Measurements from ENCODE around the gene MLN. TPM values are rescaled to one million over a fixed set of nuclear protein-coding genes. Genes with fewer than 3 reads are reported as not detected.

The MLN gene
- total RNA-seq, 1 donor from 2014 or later, result not detected

GRCh38 chr6:33790379-33790778, 13.4 kb downstream of the MLN start:
- no peak for DNase-seq (ENCODE audit: low spot score)

- no peak for DNase-seq (ENCODE audit: low spot score)
These were observed 14.3 kb downstream of the MLN start for GRCh38 chr6:33789550-33789895.

- peak; percentile 98 for DNase-seq (ENCODE audit: low spot score)
These were observed 14.9 kb downstream of the MLN start, which contains the start of gene LEMD2 for GRCh38 chr6:33788694-33789549. LEMD2 (minus strand) TSS chr6:33789130; CDS start chr6:33789116, 14 bp downstream.

GRCh38 chr6:33787954-33788693, 15.7 kb downstream of the MLN start:
- DNase-seq (ENCODE audit: low spot score), result peak; percentile 93

- DNase-seq (ENCODE audit: low spot score), result no peak
These were observed 16.4 kb downstream of the MLN start for GRCh38 chr6:33787346-33787953.

DNA sequence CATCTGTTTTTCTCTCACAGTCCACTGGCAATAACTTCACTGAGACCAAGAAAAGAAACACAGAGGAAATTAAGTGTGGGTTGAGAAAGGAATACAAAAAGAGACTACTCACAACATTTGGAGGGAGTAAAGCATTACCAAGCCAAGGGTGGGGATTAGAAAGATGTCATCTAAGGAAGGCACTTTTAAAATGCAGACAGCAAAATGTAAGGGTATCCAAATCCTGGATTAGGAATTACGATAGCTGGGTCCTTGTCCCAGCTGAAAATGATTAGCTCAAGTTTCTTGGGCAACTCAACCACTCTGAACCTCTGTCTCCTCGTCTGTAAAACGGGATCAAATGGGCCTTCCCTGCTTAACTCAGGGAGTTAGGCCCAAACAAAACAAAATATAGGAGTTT, 17.1 kb downstream of the MLN start:
- DNase-seq (ENCODE audit: low spot score), result no peak

GRCh38 chr6:33785778-33786177, 18.0 kb downstream of the MLN start:
- DNase-seq (ENCODE audit: low spot score), result no peak

- no peak for DNase-seq (ENCODE audit: low spot score)
These were observed 19.0 kb downstream of the MLN start for GRCh38 chr6:33784787-33785186.

- DNase-seq (ENCODE audit: low spot score), result no peak
These were observed 19.9 kb downstream of the MLN start for GRCh38 chr6:33783781-33784520.

DNA sequence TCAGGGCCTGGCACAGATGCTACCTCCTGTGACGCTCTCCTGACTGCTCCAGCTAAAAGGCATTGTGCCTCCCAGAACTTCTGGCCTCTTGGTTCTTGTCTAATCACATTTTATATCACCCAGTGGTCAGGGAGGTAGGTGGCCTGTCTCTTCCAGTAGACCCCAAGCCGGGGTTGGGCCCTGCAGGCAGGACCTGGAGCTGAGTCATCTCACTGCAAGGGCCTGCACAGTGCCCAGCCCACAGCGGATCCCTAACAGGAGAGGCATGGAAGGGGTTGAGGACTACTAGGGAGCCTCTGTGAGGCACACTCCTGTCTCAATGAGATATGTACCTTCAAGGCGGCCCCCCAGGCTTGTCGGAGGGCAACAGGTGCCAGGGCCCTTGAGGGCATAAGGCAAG, 21.2 kb downstream of the MLN start:
- no peak for DNase-seq (ENCODE audit: low spot score)

- DNase-seq (ENCODE audit: low spot score), result no peak
These were observed 22.4 kb downstream of the MLN start for GRCh38 chr6:33781131-33781975.

DNA sequence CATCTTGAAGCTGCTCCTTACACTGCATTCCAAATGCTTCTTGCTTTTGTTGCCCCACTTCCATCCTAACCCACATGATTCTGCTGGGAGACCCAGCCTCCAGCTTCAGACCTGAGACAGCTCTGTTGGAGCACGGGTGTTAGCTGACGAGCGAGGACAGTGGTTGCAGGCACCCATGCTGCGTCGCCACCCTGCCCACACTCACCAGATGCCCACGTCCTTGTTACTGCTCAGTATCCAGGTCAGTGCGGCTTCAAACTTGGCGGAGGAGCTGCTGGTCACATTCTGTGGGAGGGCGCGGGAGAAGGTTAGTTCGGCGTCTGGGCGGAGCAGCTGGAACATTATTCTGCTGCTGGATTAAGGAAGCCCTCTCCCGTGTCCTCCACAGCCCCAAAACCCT, 23.9 kb downstream of the MLN start:
- DNase-seq (ENCODE audit: low spot score), result no peak

GRCh38 chr6:33779290-33779689, 24.5 kb downstream of the MLN start:
- no peak for DNase-seq (ENCODE audit: low spot score)

DNA sequence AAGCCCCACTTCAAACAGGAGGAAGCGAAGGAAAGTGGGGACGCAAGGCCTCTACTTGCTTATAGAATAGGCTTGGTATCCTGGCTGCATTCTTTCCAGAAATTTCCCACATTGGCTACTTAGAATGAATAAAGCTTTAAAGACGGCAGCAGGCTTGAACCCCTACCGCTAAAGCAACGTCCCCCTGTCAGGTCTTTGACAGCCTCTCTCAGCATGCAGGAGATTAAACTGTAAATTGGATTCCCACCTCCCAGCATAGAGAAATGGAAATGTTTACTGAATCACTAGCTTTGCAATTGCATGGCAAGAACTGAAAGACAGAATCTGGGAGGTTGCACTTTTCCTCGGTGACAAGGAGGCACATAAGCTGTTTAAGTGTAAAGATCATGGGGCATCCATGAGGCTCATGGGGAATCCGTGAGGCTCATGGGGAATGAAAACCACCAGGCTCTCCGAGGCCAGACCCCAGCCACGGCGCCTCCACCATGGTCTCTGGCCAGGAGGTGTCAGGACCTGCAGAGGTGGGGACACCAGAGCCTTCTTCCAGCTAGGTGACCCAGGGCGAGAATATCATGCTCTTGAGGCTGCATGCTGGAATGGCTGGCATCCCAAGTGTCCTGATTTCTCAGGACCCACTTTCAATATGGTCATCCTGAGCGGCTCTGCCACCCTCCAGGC, 25.2 kb downstream of the MLN start:
- DNase-seq (ENCODE audit: low spot score), result no peak

- no peak for DNase-seq (ENCODE audit: low spot score)
These were observed 26.1 kb downstream of the MLN start for GRCh38 chr6:33777398-33778388.

- DNase-seq (ENCODE audit: low spot score), result no peak
These were observed 27.0 kb downstream of the MLN start for GRCh38 chr6:33776764-33777163.

DNA sequence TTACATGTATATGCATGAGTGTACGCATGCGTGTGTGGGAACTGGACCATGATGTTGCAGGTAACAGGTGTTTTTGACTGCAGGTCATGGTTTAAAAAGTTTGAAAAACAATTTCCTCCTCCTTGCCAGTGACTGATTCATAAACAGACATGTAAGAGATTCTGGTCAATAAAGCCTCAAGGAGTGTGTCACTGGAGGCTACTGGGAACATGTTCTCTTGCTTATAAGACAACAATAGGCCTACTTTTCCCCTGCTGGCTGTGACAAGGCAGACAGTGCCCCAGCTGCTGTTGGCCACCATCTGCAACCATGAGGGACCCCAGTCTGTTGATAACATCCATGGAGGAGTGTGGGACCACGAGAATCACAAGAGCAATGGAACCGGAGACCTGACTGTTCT, 27.6 kb downstream of the MLN start:
- DNase-seq (ENCODE audit: low spot score), result no peak

- DNase-seq (ENCODE audit: low spot score), result no peak
These were observed 29.0 kb downstream of the MLN start for GRCh38 chr6:33774774-33775173.

Measured in mesenteric fat pad (tissue), 1 donor.